PC-9 (cell line): Measurements from ENCODE around the gene GRB2.

ENCODE experiments used
- CTCF ChIP-seq: fragments of 200-600 bp; sonication (generic); conservative IDR thresholded peaks from 2 replicates; pipeline ENCODE4 v1.6.1; 2017; ENCODE audit warnings: mixed run types, antibody characterized with exemption, mild to moderate bottlenecking, moderate library complexity
- EZH2 ChIP-seq: fragments of 200-600 bp; sonication (generic); IDR thresholded peaks from 2 replicates; pipeline ENCODE4 v1.8.0; 2017; ENCODE audit warnings: antibody characterized with exemption, low read depth

GRCh38 chr17:75404731-75405364, 630 bp downstream of the GRB2 start:
- TF ChIP-seq CTCF: no peak
- no peak for TF ChIP-seq EZH2
